GM23248 (cell line): Measurements from ENCODE around the gene HPGD. TPM values are rescaled to one million over a fixed set of nuclear protein-coding genes. Genes with fewer than 3 reads are reported as not detected.
A peak's percentile ranks its signal among the peaks of the same experiment; 100 is the strongest.
"Not testable (repeated sequence)": the region's sequence is repeated elsewhere in the genome, so short reads cannot be mapped to it uniquely, and the experiment has no call there.

Experiments
- DNase-seq: peaks from one replicate; pipeline ENCODE4 v3.0.0-alpha.2; 2015
- H2AFZ ChIP-seq: fragments of 200-600 bp; sonication (generic); 2 replicates; pipeline ENCODE4 v1.6.1; 2016; ENCODE audit warnings: antibody characterized with exemption
- H3F3A ChIP-seq: fragments of 200-600 bp; sonication (generic); 2 replicates; pipeline ENCODE4 v1.6.1; 2016; ENCODE audit warnings: mild to moderate bottlenecking, antibody characterized with exemption, mixed run types; ENCODE audit not compliant: insufficient read depth
- H3K27ac ChIP-seq: fragments of 200-600 bp; sonication (generic); 2 replicates; pipeline ENCODE4 v1.5.1; 2016; ENCODE audit warnings: mild to moderate bottlenecking
- H3K27me3 ChIP-seq: fragments of 200-600 bp; sonication (generic); replicated peaks from 2 replicates; pipeline ENCODE4 v1.6.1; 2016; ENCODE audit warnings: mild to moderate bottlenecking; ENCODE audit not compliant: insufficient read depth
- H3K36me3 ChIP-seq: fragments of 200-600 bp; sonication (generic); 2 replicates; pipeline ENCODE4 v1.6.1; 2016; ENCODE audit warnings: low read depth, mild to moderate bottlenecking
- H3K4me1 ChIP-seq: fragments of 200-600 bp; sonication (generic); 2 replicates; pipeline ENCODE4 v1.6.1; 2016; ENCODE audit warnings: mild to moderate bottlenecking; ENCODE audit not compliant: insufficient read depth
- H3K4me2 ChIP-seq: fragments of 200-600 bp; sonication (generic); one replicate; pipeline ENCODE4 v1.6.1; 2016; ENCODE audit warnings: mild to moderate bottlenecking; ENCODE audit not compliant: unreplicated experiment
- H3K4me3 ChIP-seq: fragments of 200-600 bp; sonication (generic); 2 replicates; pipeline ENCODE4 v1.5.1; 2016; ENCODE audit warnings: mild to moderate bottlenecking
- H3K79me2 ChIP-seq: fragments of 200-600 bp; sonication (generic); 2 replicates; pipeline ENCODE4 v1.6.1; 2016; ENCODE audit warnings: mild to moderate bottlenecking; ENCODE audit not compliant: insufficient read depth
- H3K9ac ChIP-seq: fragments of 200-600 bp; sonication (generic); 2 replicates; pipeline ENCODE4 v1.6.1; 2016; ENCODE audit warnings: mild to moderate bottlenecking
- H3K9me2 ChIP-seq: fragments of 200-600 bp; sonication (generic); 2 replicates; pipeline ENCODE4 v1.6.1; 2016; ENCODE audit warnings: mixed run types, mild to moderate bottlenecking, moderate library complexity; ENCODE audit not compliant: insufficient read depth
- H3K9me3 ChIP-seq: fragments of 200-600 bp; sonication (generic); one replicate; pipeline ENCODE4 v1.6.1; 2017; ENCODE audit warnings: low read depth
- H4K20me1 ChIP-seq: fragments of 200-600 bp; sonication (generic); 2 replicates; pipeline ENCODE4 v1.6.0; 2016; ENCODE audit not compliant: insufficient read depth
- EZH2 ChIP-seq: fragments of 200-600 bp; sonication (generic); IDR thresholded peaks from 2 replicates; pipeline ENCODE4 v1.6.1; 2018; ENCODE audit warnings: antibody characterized with exemption, mild to moderate bottlenecking; ENCODE audit not compliant: insufficient read depth, poor library complexity, severe bottlenecking
- EZH2phosphoT487 ChIP-seq: fragments of 200-600 bp; sonication (generic); IDR thresholded peaks from 2 replicates; pipeline ENCODE4 v1.6.1; 2018; ENCODE audit warnings: antibody characterized with exemption, moderate library complexity, mild to moderate bottlenecking, low read depth; ENCODE audit not compliant: insufficient read depth
- WGBS, 2 experiments: methylation state at CpG; one replicate each; pipeline ENCODE4 v1.1.6; 2015 to 2017; ENCODE audit warnings: low lambda C conversion rate in 2 of 2, low coverage in 1 of 2; ENCODE audit errors: missing lambda C conversion rate in 2 of 2; 5-methylcytosine and 5-hydroxymethylcytosine counted together
- in situ Hi-C: fragments of 300-500 bp; cut with MboI; formaldehyde crosslinking; loops from 2 replicates; pipeline ENCODE4 v1.15.0; 2020
- polyA plus RNA-seq: library from polyadenylated mRNA; unstranded; fragments of >200 nt; fragmentation: Nextera tagmentation; extraction: Ambion mirVana; gene quantifications from 2 replicates; pipeline ENCODE4 v1.2.1, GENCODE V29; 2016
- total RNA-seq: library from RNA; depleted of rRNA; stranded (reverse); fragments of >200 nt; shearing (Covaris generic); gene quantifications from 2 replicates; pipeline ENCODE4 v1.2.3, GENCODE V29; 2014

The HPGD gene
- total and polyA plus RNA-seq, 2 experiments from 2014 or later, result not detected

DNA sequence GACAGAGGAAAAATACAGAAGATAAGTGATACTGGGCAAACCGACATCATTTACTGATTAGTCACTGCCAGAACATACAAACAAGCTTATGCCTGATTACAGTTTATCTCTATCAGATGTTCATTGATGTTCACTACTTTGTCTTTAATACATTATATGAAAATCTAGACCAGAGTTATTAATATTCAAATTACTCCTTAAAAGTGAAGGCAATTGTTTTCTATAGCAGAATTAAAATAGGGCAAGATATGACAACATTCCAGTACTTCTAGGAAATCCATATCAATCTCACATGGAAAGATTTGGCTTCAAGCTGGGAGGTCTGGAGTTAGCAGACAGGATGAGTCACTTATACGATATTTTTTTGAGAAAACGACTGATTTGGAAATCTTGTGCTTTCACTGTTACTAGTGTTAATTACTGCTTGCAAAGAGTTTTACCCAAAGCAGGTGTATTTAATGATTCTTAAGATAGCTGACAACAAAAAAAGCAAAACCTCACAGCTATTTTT, 31.8 kb downstream of the HPGD start:
- Histone ChIP-seq H4K20me1 (no peaks in the 10 kb centered on the region), H3K27ac (no peak overlapping the region), H3F3A (no peaks in the 10 kb centered on the region), H3K4me1 (0 out of 2 replicates have a peak, but pooled peaks cover 6% of the 10 kb centered on the region), H3K27me3 (peaks cover 20% of the 10 kb centered on the region; the same call in 1 of the 2 replicates), H3K79me2 (no peaks in the 10 kb centered on the region), H3K9me3 (no peaks in the 10 kb centered on the region), H3K4me3 (no peak overlapping the region), H3K9ac (no peak overlapping the region), H3K9me2 (0 out of 2 replicates have a peak, but pooled peaks cover 5% of the 10 kb centered on the region), H2AFZ (no peak overlapping the region), H3K36me3 (no peaks in the 10 kb centered on the region), H3K4me2 (no peak overlapping the region)
- WGBS, 2 experiments, result 11% methylated on average over 3 of the region's 3 CpGs
- DNase-seq, result peak; percentile 30
- in situ Hi-C loops, result no loop called here
- TF ChIP-seq EZH2 (no peak), EZH2phosphoT487 (no peak)

DNA sequence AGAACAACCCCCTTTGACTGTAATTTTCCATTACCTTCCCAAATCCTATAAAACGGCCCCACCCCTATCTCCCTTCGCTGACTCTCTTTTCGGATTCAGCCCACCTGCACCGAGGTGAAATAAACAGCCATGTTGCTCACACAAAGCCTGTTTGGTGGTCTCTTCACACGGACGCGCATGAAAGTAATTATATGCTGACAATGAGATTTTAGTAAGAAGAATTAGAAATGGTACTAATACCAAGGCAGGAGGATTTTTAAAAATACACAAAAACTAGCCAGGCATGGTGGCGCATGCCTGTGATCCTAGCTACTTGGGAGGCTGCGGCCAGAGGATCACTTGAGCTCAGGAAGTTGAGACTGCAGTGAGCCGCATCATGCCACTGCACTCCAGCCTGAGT, 33.9 kb downstream of the HPGD start:
- H3K36me3 ChIP-seq, H4K20me1 ChIP-seq, H3K27ac ChIP-seq, H3K4me3 ChIP-seq, H3K4me2 ChIP-seq, H3K9ac ChIP-seq, H3K9me3 ChIP-seq, H2AFZ ChIP-seq, H3K79me2 ChIP-seq, in situ Hi-C loops, H3F3A ChIP-seq, H3K9me2 ChIP-seq, H3K4me1 ChIP-seq, DNase-seq: not testable (repeated sequence)
- peaks cover 20% of the 10 kb centered on the region; the same call in 1 of the 2 replicates for H3K27me3 ChIP-seq
- 78 to 81% methylated on average over 10 of the region's 10 CpGs for WGBS, 2 experiments

DNA sequence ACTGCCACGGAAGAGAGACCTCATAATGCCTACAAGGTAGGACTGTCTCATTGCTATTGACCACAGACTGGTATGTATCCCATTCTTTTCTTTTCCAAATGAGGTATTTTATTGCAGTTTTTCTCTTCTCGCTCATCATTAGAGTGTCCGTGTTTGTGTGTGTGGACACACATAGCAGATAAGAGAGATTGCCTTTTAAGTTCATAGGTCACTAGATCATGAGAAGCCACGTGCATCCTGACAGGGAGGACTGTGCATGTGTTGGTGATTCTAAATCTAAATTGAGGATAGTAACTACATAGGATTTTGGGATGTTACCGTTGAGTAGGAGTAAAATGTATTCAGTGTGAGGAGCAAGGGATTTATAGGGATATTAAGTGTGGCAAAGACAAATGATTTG, 37.3 kb downstream of the HPGD start:
- in situ Hi-C loops, result no loop called here
- Histone ChIP-seq H3K79me2 (no peaks in the 10 kb centered on the region), H3F3A (no peaks in the 10 kb centered on the region), H4K20me1 (no peaks in the 10 kb centered on the region), H3K27me3 (no peaks in the 10 kb centered on the region; the same call in 1 of the 2 replicates), H3K4me1 (0 out of 2 replicates have a peak, but pooled peaks cover under 1% of the 10 kb centered on the region), H3K4me2 (no peak overlapping the region), H3K4me3 (no peak overlapping the region), H3K36me3 (no peaks in the 10 kb centered on the region), H3K9me3 (no peaks in the 10 kb centered on the region), H2AFZ (no peak overlapping the region), H3K9ac (no peak overlapping the region), H3K9me2 (no peaks in the 10 kb centered on the region), H3K27ac (no peak overlapping the region)
- no peak for TF ChIP-seq EZH2
- no peak for TF ChIP-seq EZH2phosphoT487
- no peak for DNase-seq
- 64 to 66% methylated on average over 5 of the region's 5 CpGs for WGBS, 2 experiments

- no peak overlapping the region for H3K4me3 ChIP-seq
- H3K9me2 ChIP-seq, result no peaks in the 10 kb centered on the region
- TF ChIP-seq EZH2phosphoT487 (no peak), EZH2 (no peak)
- no peaks in the 10 kb centered on the region for H3F3A ChIP-seq
- no peak overlapping the region for H2AFZ ChIP-seq
- in situ Hi-C loops, result no loop called here
- H3K79me2 ChIP-seq, result no peaks in the 10 kb centered on the region
- H3K27ac ChIP-seq, result no peak overlapping the region
- H3K9me3 ChIP-seq, result no peaks in the 10 kb centered on the region
- DNase-seq, result no peak
- H4K20me1 ChIP-seq, result no peaks in the 10 kb centered on the region
- no peak overlapping the region for H3K4me2 ChIP-seq
- no peaks in the 10 kb centered on the region for H3K4me1 ChIP-seq
- H3K9ac ChIP-seq, result no peak overlapping the region
- no peaks in the 10 kb centered on the region for H3K36me3 ChIP-seq
- H3K27me3 ChIP-seq, result no peaks in the 10 kb centered on the region; the same call in 1 of the 2 replicates
- 66 to 77% methylated on average over 3 of the region's 3 CpGs for WGBS, 2 experiments
Measured at GRCh38 chr4:174483792-174484191, 38.5 kb downstream of the HPGD start.

DNA sequence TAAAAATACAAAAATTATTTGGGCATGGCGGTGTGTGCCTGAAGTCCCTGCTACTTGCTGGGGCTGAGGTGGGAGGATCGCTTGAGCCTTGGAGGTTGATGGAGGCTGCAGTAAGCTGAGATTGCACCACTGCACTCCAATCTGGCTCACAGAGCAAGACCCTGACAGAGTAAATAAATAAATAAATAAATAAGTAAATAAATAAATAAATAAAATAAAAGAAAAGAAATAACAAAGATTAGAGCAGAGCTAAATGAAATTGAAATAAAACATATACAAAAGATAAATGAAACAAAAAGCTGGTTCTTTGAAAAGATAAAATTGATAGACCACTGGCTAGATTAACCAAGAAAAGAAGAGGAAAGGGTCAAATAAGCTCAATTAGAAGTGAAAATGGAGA, 43.1 kb downstream of the HPGD start:
- Histone ChIP-seq H3K4me1 (no peaks in the 10 kb centered on the region), H3K4me3 (no peak overlapping the region), H4K20me1 (no peaks in the 10 kb centered on the region), H3K9me3 (no peaks in the 10 kb centered on the region), H3K27ac (no peak overlapping the region), H3F3A (no peaks in the 10 kb centered on the region), H2AFZ (no peak overlapping the region), H3K27me3 (no peaks in the 10 kb centered on the region; the same call in 1 of the 2 replicates), H3K79me2 (no peaks in the 10 kb centered on the region), H3K9me2 (no peaks in the 10 kb centered on the region), H3K9ac (no peak overlapping the region), H3K4me2 (no peak overlapping the region), H3K36me3 (no peaks in the 10 kb centered on the region)
- TF ChIP-seq EZH2 (no peak), EZH2phosphoT487 (no peak)
- in situ Hi-C loops, result no loop called here
- no peak for DNase-seq
- 89 to 96% methylated on average over 2 of the region's 2 CpGs for WGBS, 2 experiments
